ENCODE measurements around the gene CTBS. TPM values are rescaled to one million over a fixed set of nuclear protein-coding genes. Genes with fewer than 3 reads are reported as not detected.
A peak's percentile ranks its signal among the peaks of the same experiment; 100 is the strongest.

CTBS gene
- polyA plus RNA-seq, 2 of the 4 experiments (the other 2 are of a cell fraction) = 6.7 to 25.3 TPM

- TF ChIP-seq SMC3 (IDR thresholded peaks at IDR 0.05) (no peak), CBX8 (IDR thresholded peaks at IDR 0.05) (no peak)
Measured at GRCh38 chr1:84574936-84575335, 696 bp upstream of the CTBS start (continued).

- DNase-seq (ENCODE audit: low read depth in 1 of 2, low spot score in 1 of 2) (no peak), FAIRE-seq (no peak), ATAC-seq (peak in 1 of 2 experiments; percentile 4; a peak in 1 of 6 replicates)
- H3K9me3 ChIP-seq = no peaks in the 10 kb centered on the region
- POLR2A ChIA-PET = interaction anchor here (1.1 to 2.2 kb wide), 5 partner anchors 9 to 68 kb away, joined by 3 to 27 read pairs (median 4); partner anchors contain the start of genes GNG5 and SPATA1
- CTCF ChIA-PET = interaction anchor here (1.2 to 1.3 kb wide), 3 partner anchors 13 to 199 kb away, joined by 3 to 4 read pairs (median 3); no protein-coding TSS in a partner anchor
- H3K4me3 ChIP-seq = peak overlapping the region; percentile 61
- peak overlapping the region; percentile 79 to 99 for H3K27ac ChIP-seq
- TF ChIP-seq HEYL (CRISPR knock-in tag; IDR thresholded peaks at IDR 0.05) = no peak
- TF ChIP-seq ESRRA (IDR thresholded peaks at IDR 0.05; ENCODE audit: borderline replicate concordance, low read length) = no peak
- no peak for TF ChIP-seq CBX2 (IDR thresholded peaks at IDR 0.05; ENCODE audit: borderline replicate concordance, low read depth)
- TF ChIP-seq NPAS2 (CRISPR knock-in tag; IDR thresholded peaks at IDR 0.05; ENCODE audit: borderline replicate concordance) = no peak
- TF ChIP-seq ATOH8 (CRISPR knock-in tag; IDR thresholded peaks at IDR 0.05; ENCODE audit: low read depth) = no peak
- no peak for TF ChIP-seq HOXB5 (CRISPR knock-in tag; IDR thresholded peaks at IDR 0.05)
- no peak for TF ChIP-seq MAFK (IDR thresholded peaks at IDR 0.05; ENCODE audit: partially characterized antibody)
- no peak for TF ChIP-seq HDAC2 (IDR thresholded peaks at IDR 0.05)
- TF ChIP-seq USF2 (IDR thresholded peaks at IDR 0.05) = no peak
- no peak for TF ChIP-seq SREBF2 (IDR thresholded peaks at IDR 0.05)
- WGBS (ENCODE audit: missing lambda C conversion rate) = 6% methylated on average over 5 of the region's 5 CpGs
- peak overlapping the region; percentile 59 for H3K4me2 ChIP-seq
- H3K4me1 ChIP-seq = peaks cover 6% of the 10 kb centered on the region; the same call in 1 of the 3 replicates
Measured at GRCh38 chr1:84573481-84573966, 716 bp downstream of the CTBS start.

GRCh38 chr1:84571150-84571535, 3.1 kb downstream of the CTBS start:
- peaks cover 6% of the 10 kb centered on the region; the same call in 1 of the 3 replicates for H3K4me1 ChIP-seq
- TF ChIP-seq ZFP36 (IDR thresholded peaks at IDR 0.05; ENCODE audit: borderline replicate concordance, partially characterized antibody) (no peak), CHD2 (IDR thresholded peaks at IDR 0.05; ENCODE audit: low read length, partially characterized antibody) (no peak), ZNF302 (CRISPR knock-in tag; IDR thresholded peaks at IDR 0.05) (no peak), USF2 (IDR thresholded peaks at IDR 0.05) (no peak), SMC3 (IDR thresholded peaks at IDR 0.05) (no peak), CHD4 (IDR thresholded peaks at IDR 0.05; ENCODE audit: borderline replicate concordance) (no peak), EP300 (IDR thresholded peaks at IDR 0.05) (no peak), FOSL2 (IDR thresholded peaks at IDR 0.05) (no peak), FOSL2 (CRISPR knock-in tag; IDR thresholded peaks at IDR 0.05) (no peak), BHLHE40 (IDR thresholded peaks at IDR 0.05; ENCODE audit: low read depth, low read length) (no peak), SREBF2 (IDR thresholded peaks at IDR 0.05) (no peak), TP53 (CRISPR knock-in tag; IDR thresholded peaks at IDR 0.05) (no peak), GATA3 (IDR thresholded peaks at IDR 0.05; ENCODE audit: borderline replicate concordance) (no peak), NFE2L2 (conservative IDR thresholded peaks at IDR 0.05; ENCODE audit: low read length) (no peak), ATOH8 (CRISPR knock-in tag; IDR thresholded peaks at IDR 0.05; ENCODE audit: low read depth) (no peak), HMGXB4 (CRISPR knock-in tag; IDR thresholded peaks at IDR 0.05; ENCODE audit: borderline replicate concordance) (no peak), PHF8 (IDR thresholded peaks at IDR 0.05; ENCODE audit: borderline replicate concordance, low read depth) (no peak), NPAS2 (CRISPR knock-in tag; IDR thresholded peaks at IDR 0.05; ENCODE audit: borderline replicate concordance) (no peak), CBX8 (IDR thresholded peaks at IDR 0.05) (no peak), ESRRA (IDR thresholded peaks at IDR 0.05; ENCODE audit: borderline replicate concordance, low read length) (no peak), RNF2 (IDR thresholded peaks at IDR 0.05; ENCODE audit: borderline replicate concordance, low read depth) (no peak)
- H3K9me3 ChIP-seq = no peaks in the 10 kb centered on the region
- CTCF ChIA-PET = no interaction called here
- FAIRE-seq (no peak), ATAC-seq (no peak), DNase-seq (ENCODE audit: low read depth in 1 of 2, low spot score in 1 of 2) (no peak)
- H3K4me2 ChIP-seq = no peak overlapping the region
- POLR2A ChIA-PET = no interaction called here
- no peak overlapping the region for H3K27ac ChIP-seq
- 90% methylated on average over 2 of the region's 2 CpGs for WGBS (ENCODE audit: missing lambda C conversion rate)
- H3K4me3 ChIP-seq = no peak overlapping the region

Measured in A549 (cell line).